Measurements from ENCODE around the gene ZSCAN10. TPM values are rescaled to one million over a fixed set of nuclear protein-coding genes. Genes with fewer than 3 reads are reported as not detected.

ZSCAN10 gene
- total RNA-seq, 1 experiment from 2014 or later, result 207 TPM

DNA sequence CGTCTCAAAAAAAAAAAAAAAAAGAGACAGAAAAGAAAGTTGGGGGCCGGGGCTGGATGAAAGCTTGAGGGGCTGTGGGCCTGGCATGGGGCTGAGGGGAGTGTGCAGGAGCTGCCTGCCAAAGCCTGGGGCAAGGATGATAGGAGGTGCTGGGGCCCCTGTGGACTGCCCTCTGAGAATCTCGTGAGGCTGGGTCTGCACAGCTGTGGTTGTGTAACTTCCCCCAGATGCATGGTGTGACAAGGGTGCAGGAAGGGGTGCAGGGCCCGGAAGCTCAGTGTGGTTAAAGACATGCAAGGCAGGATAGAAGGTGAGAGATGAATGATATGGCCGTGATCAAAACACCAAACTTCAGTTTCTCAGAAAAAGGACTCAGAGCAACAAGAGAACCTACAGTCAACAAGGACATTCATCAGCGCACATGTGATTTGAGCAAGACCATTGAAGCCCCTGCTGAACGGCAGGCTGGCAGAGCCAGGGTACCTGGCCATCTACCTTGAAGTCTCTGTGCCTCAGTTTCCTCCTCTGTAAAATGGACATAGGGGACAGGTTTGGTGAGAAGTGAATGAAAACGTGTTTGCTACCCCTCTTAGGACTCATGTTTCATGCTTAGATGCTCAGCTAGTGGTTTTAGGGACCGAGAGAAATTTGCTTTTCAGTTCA lies 24.1 kb downstream of the ZSCAN10 start:
- no peak overlapping the region for H3K18ac ChIP-seq (ENCODE audit: insufficient read length, low read depth, low read length)
- TF ChIP-seq, protein P1, sequence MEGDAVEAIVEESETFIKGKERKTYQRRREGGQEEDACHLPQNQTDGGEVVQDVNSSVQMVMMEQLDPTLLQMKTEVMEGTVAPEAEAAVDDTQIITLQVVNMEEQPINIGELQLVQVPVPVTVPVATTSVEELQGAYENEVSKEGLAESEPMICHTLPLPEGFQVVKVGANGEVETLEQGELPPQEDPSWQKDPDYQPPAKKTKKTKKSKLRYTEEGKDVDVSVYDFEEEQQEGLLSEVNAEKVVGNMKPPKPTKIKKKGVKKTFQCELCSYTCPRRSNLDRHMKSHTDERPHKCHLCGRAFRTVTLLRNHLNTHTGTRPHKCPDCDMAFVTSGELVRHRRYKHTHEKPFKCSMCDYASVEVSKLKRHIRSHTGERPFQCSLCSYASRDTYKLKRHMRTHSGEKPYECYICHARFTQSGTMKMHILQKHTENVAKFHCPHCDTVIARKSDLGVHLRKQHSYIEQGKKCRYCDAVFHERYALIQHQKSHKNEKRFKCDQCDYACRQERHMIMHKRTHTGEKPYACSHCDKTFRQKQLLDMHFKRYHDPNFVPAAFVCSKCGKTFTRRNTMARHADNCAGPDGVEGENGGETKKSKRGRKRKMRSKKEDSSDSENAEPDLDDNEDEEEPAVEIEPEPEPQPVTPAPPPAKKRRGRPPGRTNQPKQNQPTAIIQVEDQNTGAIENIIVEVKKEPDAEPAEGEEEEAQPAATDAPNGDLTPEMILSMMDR (conservative IDR thresholded peaks at IDR 0.05), result no peak
- no peak overlapping the region for H2BK5ac ChIP-seq (ENCODE audit: insufficient read length, low read length)
- no peaks in the 10 kb centered on the region for H4K20me1 ChIP-seq (ENCODE audit: control insufficient read depth, insufficient read depth, insufficient read length)
- no peak overlapping the region for H3T11ph ChIP-seq (ENCODE audit: low read length)
- no peak overlapping the region for H2AK5ac ChIP-seq (ENCODE audit: insufficient read length, low read length)
- H3K56ac ChIP-seq (ENCODE audit: insufficient read length, low read depth, low read length), result no peak overlapping the region
- H3K79me1 ChIP-seq (ENCODE audit: insufficient read depth, low read depth, low read length, poor library complexity, severe bottlenecking), result no peaks in the 10 kb centered on the region
- no peak overlapping the region for H2AFZ ChIP-seq (ENCODE audit: low read length)
- no CpG with 5 or more reads among the region's 9 CpGs for WGBS (ENCODE audit: extremely low coverage, insufficient read length, low lambda C conversion rate)
- no peak overlapping the region for H2BK20ac ChIP-seq (ENCODE audit: low read depth, low read length, poor library complexity, severe bottlenecking)
- H3K4me1 ChIP-seq (ENCODE audit: insufficient read depth, low read length), result no peaks in the 10 kb centered on the region; the same call in 1 of the 2 replicates
- H3K4me1 Mint-ChIP-seq, result peaks cover 30% of the 10 kb centered on the region in 2 experiments
- H3K14ac ChIP-seq (ENCODE audit: insufficient read depth, low read length), result no peak overlapping the region
- H3K23ac ChIP-seq (ENCODE audit: insufficient read length, low read depth, low read length), result no peak overlapping the region
- no peak overlapping the region for H3K4ac ChIP-seq (ENCODE audit: low read depth, low read length)
- no peak overlapping the region for H4K5ac ChIP-seq (ENCODE audit: insufficient read length, low read depth, low read length)
- no peaks in the 10 kb centered on the region for H3K27me3 ChIP-seq (ENCODE audit: insufficient read depth, low read length)
- no peak for DNase-seq
- H3K79me2 ChIP-seq (ENCODE audit: insufficient read depth, low read length), result no peaks in the 10 kb centered on the region
- H3K27ac ChIP-seq (ENCODE audit: insufficient read length, low read depth, low read length), result no peak overlapping the region
- H4K91ac ChIP-seq (ENCODE audit: insufficient read length, low read depth, low read length), result no peak overlapping the region
- peaks cover 0 to 11% (median 0%) of the 10 kb centered on the region in 3 experiments; a peak in 4 of 7 replicates for H3K36me3 Mint-ChIP-seq (ENCODE audit: insufficient read depth in 1 of 3, low read depth in 3 of 3)
- no peaks in the 10 kb centered on the region for H3K9me3 Mint-ChIP-seq
- H3K27ac Mint-ChIP-seq, result no peak overlapping the region; a peak in 1 of 7 replicates
- H3K23me2 ChIP-seq (ENCODE audit: insufficient read length, low read depth, low read length, poor library complexity, severe bottlenecking), result no peaks in the 10 kb centered on the region
- H3K4me3 Mint-ChIP-seq, result no peak overlapping the region
- no peak overlapping the region for H3K9ac ChIP-seq (ENCODE audit: extremely low read depth, insufficient read length, low read length)
- H2BK120ac ChIP-seq (ENCODE audit: low read depth, low read length, poor library complexity, severe bottlenecking), result no peak overlapping the region
- peaks cover 17% of the 10 kb centered on the region for H3K27me3 Mint-ChIP-seq (ENCODE audit: low read depth)
- no peak overlapping the region for H3K4me2 ChIP-seq (ENCODE audit: insufficient read depth, insufficient read length, low read length)
- no peak overlapping the region for H2BK12ac ChIP-seq (ENCODE audit: insufficient read length, low read depth, low read length)
- H4K8ac ChIP-seq (replicated peaks; ENCODE audit: insufficient read length, low read depth, low read length), result no peak overlapping the region
- no peak overlapping the region for H2BK15ac ChIP-seq (ENCODE audit: low read depth, low read length)
- H3K9me3 ChIP-seq (ENCODE audit: control insufficient read depth, low read depth, low read length), result no peaks in the 10 kb centered on the region

Data from H9 (cell line).